Measurements from ENCODE around the gene GRID1. TPM values are rescaled to one million over a fixed set of nuclear protein-coding genes. Genes with fewer than 3 reads are reported as not detected.
A peak's percentile ranks its signal among the peaks of the same experiment; 100 is the strongest.

The GRID1 gene
- total and polyA plus RNA-seq, 9 of the 15 experiments (the other 6 are each of a cell fraction or from before 2014, with no cell fraction given), result 0.01 to 7.2 (median 1.2) TPM

DNA sequence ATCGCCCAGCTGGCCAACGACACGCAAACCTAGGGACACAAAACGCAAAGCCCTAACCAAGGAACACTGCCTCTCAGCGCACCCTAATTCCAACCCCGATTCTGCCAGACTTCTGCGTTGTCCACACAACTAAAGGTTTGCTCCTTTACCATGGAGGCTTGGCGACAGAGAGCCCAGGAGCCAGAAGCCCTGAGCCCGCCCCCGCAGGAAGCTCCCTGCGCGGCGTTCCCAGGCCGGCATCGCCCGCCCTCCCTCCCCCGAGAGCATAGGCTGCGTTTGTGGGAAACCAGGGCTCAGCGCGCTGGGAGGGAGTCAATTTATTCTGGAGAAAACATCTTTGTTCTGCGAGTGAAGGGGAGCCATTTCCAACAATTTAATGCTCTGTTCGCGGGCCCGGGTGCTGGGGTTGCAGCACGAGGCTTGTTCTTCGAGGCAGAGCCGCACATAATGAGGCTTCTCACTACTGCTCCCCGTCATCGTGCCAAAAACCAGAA, 103.9 kb downstream of the GRID1 start:
- in situ Hi-C loops (cut with MboI), result loop anchor here (10.0 kb wide), 1 partner anchor 112 kb away; no protein-coding TSS in a partner anchor
- no TSS peak for BruUV-seq (replicated peaks)
- H3K9me1 ChIP-seq (ENCODE audit: control insufficient read depth, insufficient read depth, low read length), result no peaks in the 10 kb centered on the region
- H3K27ac ChIP-seq (ENCODE audit: extremely low read depth, low read depth, low read length), result no peak overlapping the region
- no peaks in the 10 kb centered on the region for H3K36me3 ChIP-seq (ENCODE audit: control insufficient read depth, insufficient read depth, low read length)
- H4K20me1 ChIP-seq (replicated peaks; ENCODE audit: control insufficient read depth, insufficient read depth, low read length), result no peaks in the 10 kb centered on the region
- H3K9me3 ChIP-seq (replicated peaks; ENCODE audit: control insufficient read depth, insufficient read depth, low read depth, low read length), result no peaks in the 10 kb centered on the region
- H3K9ac ChIP-seq (ENCODE audit: insufficient read depth in 1 of 2, low read depth in 2 of 2, low read length in 2 of 2), result no peak overlapping the region
- H3K4me2 ChIP-seq (ENCODE audit: insufficient read depth, low read length), result no peak overlapping the region
- intact Hi-C loops (cut with micrococcal nuclease), result loop anchor here (1.0 kb wide), 1 partner anchor 115 kb away; no protein-coding TSS in a partner anchor
- ChIA-PET CTCF (ENCODE audit: low intra/inter-chr PET ratio) (no interaction called here), POLR2A (interaction anchor here (0.6 kb wide), 1 partner anchor 169 kb away, joined by 3 read pairs; no protein-coding TSS in a partner anchor)
- peaks cover 0 to 4% of the 10 kb centered on the region in 2 experiments; a peak in 1 of 5 replicates for H3K4me1 ChIP-seq (replicated peaks in 1 of 2; ENCODE audit: control insufficient read depth in 2 of 2, insufficient read depth in 2 of 2, low read length in 2 of 2)
- H3K4me3 ChIP-seq, result no peak overlapping the region
- peaks cover 0 to 6% of the 10 kb centered on the region in 2 experiments; a peak in 1 of 5 replicates for H3K27me3 ChIP-seq (ENCODE audit: control insufficient read depth in 2 of 2, insufficient read depth in 2 of 2, low read length in 2 of 2)
- WGBS (ENCODE audit: insufficient coverage, low coverage, missing lambda C conversion rate), result 3% methylated on average over 12 of the region's 29 CpGs
- no peak for ATAC-seq
- TF ChIP-seq EGR1 (conservative IDR thresholded peaks at IDR 0.05), result 0 out of 2 replicates have a peak, but pooled peaks have one; percentile 31
- no peak for TF ChIP-seq NONO (IDR thresholded peaks at IDR 0.05; ENCODE audit: low read depth in 2 of 2, low read length in 1 of 2)
- peak in 1 of 4 experiments; percentile 11 for DNase-seq (ENCODE audit: extremely low read depth in 1 of 4, low spot score in 3 of 4)
- H2AFZ ChIP-seq (ENCODE audit: low read depth, low read length), result no peak overlapping the region
- H3K79me2 ChIP-seq (ENCODE audit: control insufficient read depth, insufficient read depth, low read length), result no peaks in the 10 kb centered on the region
- no peak for FAIRE-seq

DNA sequence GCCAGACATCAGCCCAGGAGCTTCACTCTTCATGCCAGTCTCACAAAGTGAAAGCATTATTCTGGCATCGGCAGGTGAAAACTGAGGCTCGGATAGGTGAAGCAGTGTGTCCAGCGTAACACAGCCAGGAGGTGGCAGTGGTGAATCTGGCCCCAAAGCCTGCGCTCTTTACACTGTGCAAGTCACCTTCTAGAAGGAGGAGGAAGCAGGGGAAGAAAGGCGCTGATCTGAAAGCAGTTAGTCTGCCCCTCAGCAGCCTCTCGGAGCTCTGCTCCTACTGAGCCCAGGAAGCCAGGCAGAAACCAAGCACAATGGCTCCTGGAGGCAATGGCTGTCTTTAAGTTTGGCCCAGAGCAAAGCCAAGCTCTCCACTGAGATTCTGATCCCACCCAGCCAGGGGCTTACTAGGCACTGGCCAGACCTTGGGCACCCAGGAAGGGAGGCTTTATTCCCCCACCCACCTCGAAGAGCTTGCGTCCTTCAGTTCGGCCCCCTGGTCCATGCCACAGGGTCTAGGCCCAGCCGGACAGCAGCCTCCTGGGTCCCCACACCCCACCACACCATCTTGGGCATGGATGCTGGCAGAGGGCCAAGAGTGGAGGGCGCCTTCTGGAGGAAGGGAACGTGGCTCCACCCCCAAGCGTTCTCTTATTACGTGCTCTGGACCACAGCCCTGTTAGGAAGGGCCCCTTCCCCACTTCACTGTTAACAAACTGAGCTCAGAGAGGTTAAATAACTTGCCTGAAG, 104.5 kb downstream of the GRID1 start:
- FAIRE-seq, result no peak

More for the DNA sequence above, 104.5 kb downstream of the GRID1 start:
- H3K4me2 ChIP-seq (ENCODE audit: insufficient read depth, low read length), result no peak overlapping the region
- no peak overlapping the region for H3K4me3 ChIP-seq
- no peaks in the 10 kb centered on the region for H3K9me3 ChIP-seq (replicated peaks; ENCODE audit: control insufficient read depth, insufficient read depth, low read depth, low read length)
- H3K27ac ChIP-seq (ENCODE audit: extremely low read depth, low read depth, low read length), result no peak overlapping the region
- intact Hi-C loops (cut with micrococcal nuclease) (loop anchor here (1.0 kb wide), 1 partner anchor 115 kb away; no protein-coding TSS in a partner anchor), in situ Hi-C loops (cut with MboI) (loop anchor here (10.0 kb wide), 1 partner anchor 113 kb away; no protein-coding TSS in a partner anchor)
- ATAC-seq (peak; percentile 96), DNase-seq (ENCODE audit: extremely low read depth in 1 of 4, low spot score in 3 of 4) (peak; percentile 14 to 39 (median 26))
- ChIA-PET CTCF (ENCODE audit: low intra/inter-chr PET ratio) (no interaction called here), POLR2A (interaction anchor here (0.6 kb wide), 1 partner anchor 168 kb away, joined by 3 read pairs; no protein-coding TSS in a partner anchor)
- H3K4me1 ChIP-seq (replicated peaks in 1 of 2; ENCODE audit: control insufficient read depth in 2 of 2, insufficient read depth in 2 of 2, low read length in 2 of 2), result peaks cover 0 to 4% of the 10 kb centered on the region in 2 experiments; a peak in 1 of 5 replicates
- H3K36me3 ChIP-seq (ENCODE audit: control insufficient read depth, insufficient read depth, low read length), result no peaks in the 10 kb centered on the region
- H3K27me3 ChIP-seq (ENCODE audit: control insufficient read depth in 2 of 2, insufficient read depth in 2 of 2, low read length in 2 of 2), result peaks cover 0 to 6% of the 10 kb centered on the region in 2 experiments; a peak in 1 of 5 replicates
- no peaks in the 10 kb centered on the region for H3K9me1 ChIP-seq (ENCODE audit: control insufficient read depth, insufficient read depth, low read length)
- H2AFZ ChIP-seq (ENCODE audit: low read depth, low read length), result no peak overlapping the region
- 1% methylated on average over 8 of the region's 14 CpGs for WGBS (ENCODE audit: insufficient coverage, low coverage, missing lambda C conversion rate)
- no peak overlapping the region for H3K9ac ChIP-seq (ENCODE audit: insufficient read depth in 1 of 2, low read depth in 2 of 2, low read length in 2 of 2)
- no TSS peak for BruUV-seq (replicated peaks)
- H3K79me2 ChIP-seq (ENCODE audit: control insufficient read depth, insufficient read depth, low read length), result no peaks in the 10 kb centered on the region
- peak in 1 of 2 experiments; percentile 38; a peak in 1 of 4 replicates for TF ChIP-seq RAD21 (CRISPR knock-in tag; conservative IDR thresholded peaks at IDR 0.05 in 1 of 2, IDR thresholded peaks at IDR 0.05 in 1 of 2)
- 0 out of 2 replicates have a peak, but pooled peaks have one; percentile 10 for TF ChIP-seq SMC3 (conservative IDR thresholded peaks at IDR 0.05; ENCODE audit: insufficient read depth, low read depth, low read length)
- TF ChIP-seq, protein P1, sequence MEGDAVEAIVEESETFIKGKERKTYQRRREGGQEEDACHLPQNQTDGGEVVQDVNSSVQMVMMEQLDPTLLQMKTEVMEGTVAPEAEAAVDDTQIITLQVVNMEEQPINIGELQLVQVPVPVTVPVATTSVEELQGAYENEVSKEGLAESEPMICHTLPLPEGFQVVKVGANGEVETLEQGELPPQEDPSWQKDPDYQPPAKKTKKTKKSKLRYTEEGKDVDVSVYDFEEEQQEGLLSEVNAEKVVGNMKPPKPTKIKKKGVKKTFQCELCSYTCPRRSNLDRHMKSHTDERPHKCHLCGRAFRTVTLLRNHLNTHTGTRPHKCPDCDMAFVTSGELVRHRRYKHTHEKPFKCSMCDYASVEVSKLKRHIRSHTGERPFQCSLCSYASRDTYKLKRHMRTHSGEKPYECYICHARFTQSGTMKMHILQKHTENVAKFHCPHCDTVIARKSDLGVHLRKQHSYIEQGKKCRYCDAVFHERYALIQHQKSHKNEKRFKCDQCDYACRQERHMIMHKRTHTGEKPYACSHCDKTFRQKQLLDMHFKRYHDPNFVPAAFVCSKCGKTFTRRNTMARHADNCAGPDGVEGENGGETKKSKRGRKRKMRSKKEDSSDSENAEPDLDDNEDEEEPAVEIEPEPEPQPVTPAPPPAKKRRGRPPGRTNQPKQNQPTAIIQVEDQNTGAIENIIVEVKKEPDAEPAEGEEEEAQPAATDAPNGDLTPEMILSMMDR (IDR thresholded peaks at IDR 0.05 in 2 of 3, conservative IDR thresholded peaks at IDR 0.05 in 1 of 3; ENCODE audit: insufficient read depth in 2 of 3, low read depth in 1 of 3, low read length in 3 of 3), result peak; percentile 38 to 53 (median 41); a peak in 5 of 6 replicates
- TF ChIP-seq POLR2AphosphoS2 (IDR thresholded peaks at IDR 0.05; ENCODE audit: low read length), result no peak
- no peak for TF ChIP-seq SMARCA5 (IDR thresholded peaks at IDR 0.05)
- TF ChIP-seq NFIC (IDR thresholded peaks at IDR 0.05), result peak; percentile 89
- no peak for TF ChIP-seq ZNF408 (CRISPR knock-in tag; IDR thresholded peaks at IDR 0.05; ENCODE audit: low read depth)
- TF ChIP-seq SIN3B (IDR thresholded peaks at IDR 0.05; ENCODE audit: low read depth), result no peak
- TF ChIP-seq ZNF354B (CRISPR knock-in tag; IDR thresholded peaks at IDR 0.05), result no peak
- TF ChIP-seq ZNF583 (CRISPR knock-in tag; IDR thresholded peaks at IDR 0.05), result no peak
- no peaks in the 10 kb centered on the region for H4K20me1 ChIP-seq (replicated peaks; ENCODE audit: control insufficient read depth, insufficient read depth, low read length)
